Right lung (tissue), 5 donors: ENCODE data around the gene ANKRD13A. TPM values are rescaled to one million over a fixed set of nuclear protein-coding genes. Genes with fewer than 3 reads are reported as not detected.
A peak's percentile ranks its signal among the peaks of the same experiment; 100 is the strongest.
"Not testable (repeated sequence)": the region's sequence is repeated elsewhere in the genome, so short reads cannot be mapped to it uniquely, and the experiment has no call there.

Source experiments
- DNase-seq, 2 donors: peaks; one replicate each; pipeline ENCODE4 v3.0.0-alpha.2; 2013
- polyA plus RNA-seq, 5 donors: library from polyadenylated mRNA; unstranded; fragments of 120-200 nt; gene quantifications; one replicate each; pipeline versions ENCODE4 v1.2.1 to v1.2.3, GENCODE V29; 2013; ENCODE audit warnings: inconsistent platforms in 1 of 5, low replicate concordance in 1 of 5; ENCODE audit not compliant: insufficient read length in 5 of 5, insufficient read depth in 1 of 5

ANKRD13A gene
- polyA plus RNA-seq, 5 donors: 34.4 to 45.6 (median 40.6) TPM

DNA sequence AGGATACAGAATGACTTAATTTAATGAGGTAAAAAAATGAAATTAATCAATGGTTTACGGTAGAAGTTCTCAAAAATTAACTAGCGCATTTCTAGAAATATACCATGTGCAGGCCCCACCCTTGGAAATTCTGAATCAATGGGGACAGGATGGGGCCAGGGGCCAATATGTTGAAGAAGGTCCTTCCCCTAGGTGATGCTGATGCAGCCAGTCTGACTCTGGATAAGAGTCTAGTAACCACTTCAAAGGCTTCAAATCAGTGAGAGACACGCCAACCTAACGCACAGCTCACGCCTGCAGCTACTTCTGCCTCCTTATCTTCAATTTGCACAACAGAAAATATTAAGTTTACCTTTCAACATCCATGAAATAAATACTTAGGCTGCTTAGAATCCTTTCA is 17.9 kb upstream of the ANKRD13A start:
- DNase-seq: no peak

DNA sequence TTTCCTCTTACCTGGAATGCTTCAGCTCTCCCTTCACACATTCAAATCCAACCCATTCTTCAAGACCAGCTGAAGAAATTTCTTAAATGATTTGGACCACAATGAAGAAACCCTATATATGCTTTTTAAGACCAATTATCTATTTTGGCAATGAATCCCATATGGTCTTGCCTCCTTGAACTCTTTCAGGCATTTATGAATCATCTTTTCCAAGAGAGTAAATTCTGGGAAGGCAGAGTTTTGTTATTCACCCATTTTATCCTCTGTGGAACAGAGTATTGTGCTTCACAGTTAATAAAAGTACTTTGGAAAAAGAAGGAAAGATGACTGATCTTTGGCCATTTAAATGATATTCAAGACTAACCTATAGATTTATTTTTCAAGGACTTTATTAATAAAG is 17.0 kb upstream of the ANKRD13A start:
- no peak for DNase-seq

DNA sequence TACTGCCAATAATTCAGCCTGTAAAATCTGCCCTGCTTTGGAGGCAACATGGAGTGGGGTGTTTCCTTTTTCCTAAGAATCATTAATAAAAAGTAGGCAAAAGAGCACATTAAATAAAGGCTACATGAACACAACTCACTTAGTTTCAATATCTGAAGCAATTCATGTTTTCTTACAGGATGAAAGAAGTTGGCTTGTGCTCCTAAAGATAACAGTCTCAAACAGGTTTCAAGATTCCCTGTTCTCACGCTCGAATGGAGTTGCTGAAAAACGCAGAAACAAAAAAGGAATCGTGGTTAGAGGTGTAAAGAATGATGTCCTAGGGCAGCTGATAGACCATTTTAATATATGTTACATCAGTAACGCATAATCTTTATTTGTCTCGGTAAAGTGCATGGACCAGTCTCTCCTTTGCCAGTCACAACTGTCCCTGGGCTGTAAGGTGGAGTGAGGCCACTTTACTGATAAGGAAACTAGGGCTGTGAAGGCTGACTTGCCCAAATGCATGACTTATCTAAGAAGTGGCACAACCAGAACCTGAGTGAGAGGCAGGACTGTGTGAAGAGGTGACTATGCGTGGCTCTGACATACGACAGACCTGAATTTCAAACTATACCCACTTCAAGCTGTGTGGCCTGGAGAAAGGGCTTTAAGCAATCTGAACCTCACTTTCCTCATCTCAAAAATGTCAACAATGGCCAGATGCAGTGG is 15.6 kb upstream of the ANKRD13A start:
- DNase-seq: no peak

DNA sequence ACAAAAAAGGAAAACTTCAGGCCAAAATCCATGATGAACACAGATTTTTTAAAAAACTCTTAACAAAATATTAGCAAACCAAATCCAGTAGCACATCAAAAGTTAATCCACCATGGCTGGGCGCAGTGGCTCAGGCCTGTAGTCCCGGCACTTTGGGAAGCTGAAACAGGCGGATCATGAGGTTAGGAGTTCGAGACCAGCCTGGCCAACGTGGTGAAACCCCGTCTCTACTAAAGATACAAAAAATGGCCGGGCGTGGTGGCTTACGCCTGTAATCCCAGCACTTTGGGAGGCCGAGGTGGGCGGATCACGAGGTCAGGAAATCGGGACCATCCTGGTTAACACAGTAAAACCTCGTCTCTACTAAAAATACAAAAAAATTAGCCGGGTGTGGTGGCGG is 13.0 kb upstream of the ANKRD13A start:
- DNase-seq: not testable (repeated sequence)

DNA sequence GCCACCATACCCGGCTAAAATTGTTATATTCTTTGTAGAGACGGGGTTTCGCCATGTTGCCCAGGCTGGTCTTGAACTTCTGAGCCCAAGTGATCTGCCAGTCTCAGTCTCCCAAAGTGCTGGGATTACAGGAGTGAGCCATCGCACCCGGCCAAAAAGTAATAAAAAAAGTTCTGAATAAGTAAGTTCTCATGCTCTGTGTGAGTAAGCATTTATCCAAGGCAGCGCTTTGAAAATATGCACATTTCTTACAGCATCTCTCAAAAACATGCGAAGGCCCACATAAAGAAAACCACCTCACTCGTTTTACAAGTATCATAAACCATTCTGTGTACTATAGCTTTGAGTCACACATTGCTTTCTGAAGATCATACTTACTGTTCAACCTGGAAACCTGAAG is 11.6 kb upstream of the ANKRD13A start:
- DNase-seq: no peak

DNA sequence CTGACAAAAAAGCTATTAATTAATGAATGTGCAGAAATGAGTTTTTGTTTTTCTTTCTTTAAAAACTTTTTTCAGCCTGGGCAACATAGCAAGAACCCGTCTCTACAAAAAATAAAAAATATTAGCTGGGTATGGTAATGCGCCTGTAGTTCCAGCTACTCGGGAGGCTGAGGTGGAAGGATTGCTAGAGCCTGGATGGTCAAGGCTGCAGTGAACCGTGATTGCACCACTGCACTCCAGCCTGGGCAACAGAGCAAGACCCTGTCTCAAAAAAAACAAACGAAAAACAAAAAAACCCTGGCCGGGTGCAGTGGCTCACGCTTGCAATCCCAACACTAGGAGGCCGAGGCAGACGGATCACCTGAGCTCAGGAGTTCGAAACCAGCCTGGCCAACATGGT is 11.0 kb upstream of the ANKRD13A start:
- no peak for DNase-seq

DNA sequence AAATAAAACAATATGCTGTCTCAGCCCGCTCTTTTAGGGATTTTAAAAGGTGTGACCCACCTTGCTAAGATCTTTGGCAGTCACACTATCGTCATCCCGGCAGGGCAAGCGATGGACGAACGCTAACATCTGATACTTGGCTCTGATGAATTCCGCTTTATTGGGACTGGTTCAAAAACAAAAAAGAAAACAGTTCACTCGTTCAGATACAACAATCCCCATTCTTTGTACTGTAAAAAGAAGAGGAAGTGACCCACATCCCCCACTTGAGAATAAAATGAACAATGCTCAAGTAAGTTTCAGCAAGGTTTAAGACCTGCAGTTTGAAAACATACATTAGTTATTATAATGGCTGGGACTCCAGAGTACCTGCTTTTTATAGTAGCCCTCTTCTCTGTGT is 10.3 kb upstream of the ANKRD13A start:
- no peak for DNase-seq

DNA sequence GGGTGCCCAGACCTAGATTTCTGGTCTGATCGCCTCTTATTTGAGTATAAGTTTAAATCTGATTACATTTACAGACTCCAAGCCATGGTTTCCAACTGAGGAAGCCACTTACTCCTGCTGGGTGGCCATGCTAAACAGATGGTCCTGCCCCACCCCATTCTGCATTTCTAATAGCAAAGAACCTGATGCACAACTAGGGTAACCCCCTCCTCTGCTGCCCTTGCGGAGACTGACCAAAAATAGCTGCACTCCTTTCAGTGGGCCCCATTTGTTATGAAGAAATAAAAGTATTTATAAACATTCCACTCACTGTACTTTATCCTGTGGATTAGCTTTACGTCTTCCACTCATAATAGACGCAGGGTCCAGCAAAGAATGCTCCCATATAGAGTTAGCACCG is 9.8 kb upstream of the ANKRD13A start:
- no peak for DNase-seq

DNA sequence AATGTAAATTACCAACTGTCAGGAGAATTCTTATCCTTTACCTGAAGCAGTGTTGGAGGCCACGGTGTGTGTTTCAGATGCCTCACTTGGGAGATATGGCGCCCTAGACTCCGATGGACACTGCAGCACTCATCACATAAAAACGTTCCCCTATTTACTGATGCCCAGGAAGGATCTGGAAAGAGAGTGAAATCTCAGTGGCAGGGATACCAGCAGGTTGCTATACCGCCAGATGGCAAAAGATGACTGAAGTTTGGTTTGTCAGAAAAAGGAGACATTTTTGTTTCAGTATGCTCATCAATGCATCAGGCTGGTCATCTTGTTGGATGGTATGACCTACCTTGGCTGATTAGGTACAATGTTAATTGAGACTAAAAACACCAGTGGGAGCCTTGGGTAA is 7.6 kb upstream of the ANKRD13A start:
- DNase-seq: no peak

DNA sequence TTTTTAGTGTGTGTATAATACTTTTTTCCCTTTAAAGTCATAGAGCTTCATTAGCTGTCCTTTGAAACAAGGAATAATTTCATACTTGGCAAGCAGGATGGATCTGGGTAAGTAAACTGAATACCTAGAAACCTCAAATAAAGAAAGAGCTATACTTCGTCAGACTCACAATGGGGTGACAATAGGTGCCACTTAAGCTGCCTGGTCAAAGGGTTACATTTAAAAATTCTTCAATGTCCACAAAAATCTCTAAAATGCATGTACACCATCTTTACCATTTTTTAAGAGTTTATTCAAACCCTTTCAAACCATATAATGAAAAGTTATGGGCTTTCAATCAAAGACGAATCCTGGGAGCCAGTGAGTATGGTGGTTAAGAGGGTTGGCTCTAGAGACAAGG is 6.1 kb upstream of the ANKRD13A start:
- DNase-seq: no peak

DNA sequence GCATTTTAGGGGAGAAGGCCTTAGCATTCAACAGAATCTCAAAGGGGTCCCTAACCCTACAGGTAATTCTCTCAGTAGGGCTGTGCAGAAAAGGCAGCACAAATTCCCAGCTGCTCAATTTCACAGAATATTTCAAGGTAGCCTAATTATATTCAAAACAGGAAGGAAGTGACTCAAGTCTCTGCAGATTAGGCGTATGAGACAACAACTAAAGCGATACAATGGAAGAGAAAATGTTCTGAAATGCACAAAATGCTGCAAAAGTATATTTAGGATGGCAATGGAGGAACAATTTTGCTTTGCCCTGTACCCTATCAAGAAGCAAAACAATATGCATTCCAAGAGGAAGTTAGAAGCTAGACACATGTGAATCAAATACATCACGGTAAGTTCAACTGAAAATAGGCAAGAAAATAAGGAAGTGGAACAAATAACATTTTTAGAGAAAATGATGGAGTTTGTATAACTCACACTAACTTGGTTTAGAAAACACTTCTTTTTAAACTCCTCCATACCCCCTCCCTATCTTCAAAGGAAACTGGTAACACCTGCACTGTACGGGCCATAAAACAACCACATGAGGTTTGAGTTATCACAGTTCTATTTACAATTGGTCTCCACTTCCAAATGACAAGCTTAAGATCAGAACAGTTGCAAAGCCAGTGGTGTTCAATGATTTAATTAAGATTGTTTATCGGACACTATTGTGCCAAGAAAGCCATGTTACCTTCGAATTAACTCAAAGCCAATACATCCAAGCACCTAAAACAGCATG is 4.6 kb upstream of the ANKRD13A start:
- no peak for DNase-seq

DNA sequence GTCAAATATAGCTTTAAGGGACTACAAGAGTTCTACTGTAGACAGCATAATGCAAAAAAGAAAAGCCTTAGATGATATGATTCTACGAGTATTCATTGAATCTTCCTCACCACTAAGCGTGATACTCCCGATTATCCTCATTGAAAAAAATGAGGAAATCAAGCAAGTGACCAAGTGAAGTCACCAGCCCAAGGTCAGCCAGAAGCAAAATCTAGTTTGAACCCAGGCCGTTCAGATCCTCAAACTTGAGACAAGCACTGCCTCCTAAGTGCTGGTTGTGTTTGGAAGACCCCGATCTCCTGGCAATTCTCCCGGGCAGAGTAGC is 3.9 kb upstream of the ANKRD13A start:
- DNase-seq: no peak

DNA sequence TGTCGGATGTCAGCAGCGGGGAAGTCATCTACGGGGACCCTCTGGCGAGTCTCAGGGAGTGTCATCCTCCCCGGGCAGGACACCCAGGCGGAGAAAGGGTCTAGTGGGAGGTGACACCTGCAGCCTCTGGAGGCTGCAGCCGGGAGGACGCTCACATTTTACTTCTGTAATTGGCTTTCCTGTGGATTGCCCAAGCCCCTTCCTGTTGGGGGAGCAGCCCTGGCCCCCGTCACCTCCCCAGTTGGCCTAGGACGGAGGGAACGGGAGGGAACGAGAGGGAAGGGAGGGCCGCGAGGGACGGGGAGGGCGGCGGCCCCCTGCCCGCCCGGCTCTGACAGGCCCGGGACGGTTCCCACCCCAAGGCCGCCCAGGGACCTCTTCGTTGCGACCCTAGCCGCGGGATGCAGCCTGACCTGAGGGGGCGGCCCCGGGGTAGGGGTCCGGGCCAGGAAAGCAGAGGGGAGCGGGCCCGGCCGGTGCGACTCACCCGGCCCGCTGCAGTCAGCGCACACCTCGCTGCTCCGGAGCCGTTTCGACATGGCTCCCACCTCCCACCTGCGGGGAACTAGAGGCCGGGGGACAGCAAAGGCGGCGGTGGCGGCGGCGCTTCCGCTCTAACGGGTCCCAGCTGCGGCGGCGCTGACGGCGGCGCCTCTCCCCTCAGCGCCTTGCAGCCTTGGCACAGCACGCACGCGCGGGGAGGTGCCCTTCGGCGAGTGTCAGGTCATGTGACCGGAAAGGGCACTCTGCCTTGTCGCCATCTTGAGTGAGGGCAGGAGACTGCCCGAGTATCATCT is 3.3 kb upstream of the ANKRD13A start, which contains the start of gene GIT2:
TSS of gene GIT2 (minus strand) at position 683 of the 797 bp plus-strand sequence. CDS start at position 539, 144 bp downstream.
- DNase-seq: peak; percentile 87 to 90

DNA sequence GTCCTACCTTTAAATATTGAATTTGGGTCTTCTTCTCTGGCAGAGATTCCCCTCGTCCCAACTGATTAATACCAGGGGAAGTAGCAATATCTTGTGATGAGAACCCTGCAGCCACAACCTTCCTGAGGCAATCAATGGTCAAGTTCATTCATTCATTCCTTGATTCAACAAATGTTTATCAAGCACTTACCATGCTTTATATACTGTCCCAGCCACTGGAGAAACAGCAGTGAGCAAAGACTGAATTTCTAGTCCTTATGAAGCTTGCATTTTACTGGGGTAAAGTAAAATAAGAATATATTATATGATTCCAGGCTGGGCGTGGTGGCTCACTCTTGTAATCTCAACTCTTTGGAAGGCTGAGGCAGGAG is 2.8 kb upstream of the ANKRD13A start:
- no peak for DNase-seq

DNA sequence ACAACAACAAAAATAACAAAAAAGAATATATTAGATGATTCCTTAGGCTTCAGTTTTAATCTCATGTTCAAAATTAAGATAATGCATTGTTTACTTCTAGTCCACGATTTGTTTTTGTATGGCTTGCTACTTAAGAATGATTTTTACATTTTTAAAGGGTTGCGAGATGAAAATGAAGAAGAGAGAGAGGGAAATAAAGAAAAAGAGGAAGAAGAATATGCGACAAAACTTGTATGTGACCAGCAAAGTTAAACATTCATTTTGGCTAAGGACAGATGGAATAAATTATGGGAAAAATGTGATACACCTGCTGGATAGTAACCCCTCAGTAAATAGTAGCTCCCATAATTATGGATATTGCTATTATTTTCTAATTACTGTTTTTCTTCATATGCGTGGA is 1.8 kb upstream of the ANKRD13A start:
- no peak for DNase-seq

DNA sequence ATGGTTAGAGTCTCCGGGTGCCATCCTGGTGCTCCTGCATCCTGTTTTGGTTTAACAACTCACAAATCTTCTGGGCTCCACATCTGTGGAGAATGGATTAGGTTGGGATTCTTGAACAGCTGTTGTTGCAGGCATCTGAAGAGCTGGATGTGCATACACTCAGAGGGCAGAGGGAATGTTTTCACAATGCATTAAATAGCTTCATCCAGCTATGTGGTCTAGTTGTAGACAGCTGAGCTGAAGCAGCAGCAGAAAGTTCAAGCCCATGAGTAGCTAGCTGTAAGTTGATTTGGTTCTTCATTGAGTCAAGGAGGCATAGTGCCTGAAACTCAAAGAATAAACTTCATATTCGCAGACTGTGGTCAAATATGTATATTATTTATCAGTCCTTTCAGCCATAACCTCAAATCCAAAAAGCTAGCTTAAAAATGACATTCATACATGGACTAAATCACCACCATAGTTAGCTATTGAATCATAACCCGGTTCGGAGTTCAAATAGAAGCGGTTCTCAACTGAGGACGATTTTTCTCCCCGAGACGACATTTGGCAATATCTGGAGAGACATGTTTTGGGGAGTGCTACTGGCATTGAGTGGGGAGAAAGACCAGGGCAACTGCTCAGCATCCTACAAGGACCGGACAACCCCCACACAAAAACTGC is 858 bp upstream of the ANKRD13A start:
- DNase-seq: no peak

DNA sequence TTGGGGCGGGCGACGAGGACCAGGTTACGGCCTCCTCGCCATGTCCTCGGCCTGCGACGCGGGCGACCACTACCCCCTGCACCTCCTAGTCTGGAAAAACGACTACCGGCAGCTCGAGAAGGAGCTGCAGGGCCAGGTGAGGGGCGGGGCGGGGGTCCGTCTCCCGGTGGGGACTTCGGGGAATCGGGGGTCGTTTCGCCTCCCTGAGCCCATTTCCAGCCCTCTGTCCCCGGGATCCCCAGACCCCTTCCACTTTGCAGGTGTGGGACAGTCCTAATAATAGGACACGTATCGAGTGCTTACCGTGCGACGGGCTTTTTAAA is 380 bp downstream of the ANKRD13A start:
- no peak for DNase-seq

DNA sequence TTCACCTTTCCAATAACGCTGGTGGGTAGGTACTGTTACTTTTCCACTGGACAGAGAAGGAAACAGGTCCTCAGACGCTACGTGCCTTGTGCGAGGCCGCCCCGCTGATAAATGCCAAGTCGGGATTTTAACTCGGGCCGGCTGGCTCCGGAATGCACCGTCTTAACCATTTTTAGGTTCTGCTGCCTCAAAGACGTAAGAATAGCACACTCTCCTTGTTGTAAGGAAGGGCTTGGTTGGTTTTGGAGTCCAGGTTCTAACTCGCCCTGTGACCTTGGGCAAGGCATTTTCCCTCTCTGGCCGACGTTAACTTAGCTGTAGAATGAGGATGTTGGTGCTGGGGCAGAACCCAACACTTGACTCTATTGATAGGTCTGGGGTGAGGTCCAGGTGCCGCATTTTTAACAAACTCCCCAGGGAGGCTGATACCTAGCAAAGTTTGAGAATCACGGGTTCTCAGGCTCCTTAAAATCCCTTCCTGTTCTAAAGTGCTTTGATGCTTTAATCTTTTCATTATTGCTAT is 814 bp downstream of the ANKRD13A start:
- no peak for DNase-seq

DNA sequence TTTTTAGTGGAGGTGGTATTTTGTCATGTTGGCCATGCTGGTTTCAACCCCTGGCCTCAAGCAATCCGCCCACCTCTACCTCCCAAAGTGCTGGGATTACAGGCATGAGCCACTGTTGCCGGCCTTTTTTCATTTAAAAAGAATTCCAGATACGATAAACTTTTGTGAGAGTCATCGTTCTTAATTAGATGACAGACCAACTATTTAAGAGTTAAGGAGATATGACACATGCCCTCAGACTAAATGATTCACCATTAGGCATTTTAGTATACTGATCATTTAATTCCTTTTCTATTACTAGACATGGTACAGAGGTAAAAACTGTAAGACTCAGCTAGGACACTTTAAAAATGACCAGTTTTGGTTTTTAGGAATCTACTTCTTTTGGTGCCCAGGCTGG is 2.4 kb downstream of the ANKRD13A start:
- no peak for DNase-seq

DNA sequence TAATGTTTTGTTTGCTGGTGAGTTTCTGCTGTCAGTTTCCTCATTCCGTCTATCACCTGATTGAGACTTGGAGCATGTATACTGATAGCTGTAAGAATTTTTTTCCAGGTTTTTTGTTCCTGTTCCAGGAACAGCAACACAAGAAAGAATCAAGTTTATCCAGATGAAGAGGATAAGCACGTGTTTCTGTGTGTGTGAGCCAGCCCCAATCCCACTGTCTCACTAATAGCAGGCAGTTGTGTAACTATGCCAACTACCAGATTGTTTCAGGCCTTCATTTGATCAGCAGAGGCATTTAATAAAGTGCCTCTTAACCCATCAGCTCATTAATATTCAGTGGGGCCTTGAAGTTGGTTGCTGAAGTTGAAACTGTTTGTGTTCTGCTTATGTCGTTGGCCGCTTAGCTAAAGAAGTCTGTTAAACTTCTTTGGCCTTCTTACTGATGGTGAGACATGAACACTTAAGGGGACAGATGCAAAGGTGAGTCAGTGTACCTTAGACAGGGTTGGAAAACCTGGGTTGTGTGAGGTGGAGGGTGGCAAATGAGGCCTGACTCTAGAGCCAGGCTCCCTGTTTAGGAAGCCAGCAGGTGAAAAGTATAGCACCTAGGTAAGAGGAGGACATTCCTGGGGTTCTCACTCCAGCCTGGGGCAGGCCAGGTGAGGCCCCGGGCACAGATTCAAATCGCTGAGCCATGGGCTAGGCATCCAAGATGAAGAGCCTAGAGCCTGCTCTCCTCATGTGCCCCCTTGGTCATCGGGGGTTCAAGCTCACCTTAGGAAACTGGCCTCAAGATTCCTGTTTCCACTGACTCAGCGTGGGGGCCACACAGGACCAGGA is 3.7 kb downstream of the ANKRD13A start:
- no peak for DNase-seq

DNA sequence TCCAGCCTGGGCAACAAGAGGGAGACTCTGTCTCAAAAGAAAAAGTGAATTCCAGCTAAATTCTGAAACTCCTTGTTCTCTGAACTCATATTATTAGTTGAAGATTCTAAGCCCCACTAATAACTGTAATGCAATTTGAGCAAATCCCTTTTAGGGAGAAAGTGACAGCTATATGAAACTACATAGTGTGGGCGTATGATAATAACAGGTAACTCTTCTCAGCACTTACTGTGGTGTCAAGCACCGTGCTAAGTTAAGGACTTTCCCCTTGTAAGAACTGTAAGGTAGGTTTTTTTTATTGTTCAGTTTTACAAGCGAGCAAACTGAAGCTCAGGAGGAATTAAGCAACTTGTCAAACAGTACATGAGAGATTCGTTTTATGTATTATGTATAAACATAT is 5.4 kb downstream of the ANKRD13A start:
- DNase-seq: no peak
